ENCODE data around the gene NTF3.

The NTF3 gene

GRCh38 chr12:5485454-5485853 lies 53.5 kb downstream of the NTF3 start:
- in situ Hi-C loops (cut with HindIII; ENCODE audit: low sequenced_read_pairs) = no loop called here

GRCh38 chr12:5487076-5487475 lies 55.2 kb downstream of the NTF3 start:
- in situ Hi-C loops (cut with HindIII; ENCODE audit: low sequenced_read_pairs) = no loop called here

GRCh38 chr12:5487948-5488625 lies 56.2 kb downstream of the NTF3 start:
- in situ Hi-C loops (cut with HindIII; ENCODE audit: low sequenced_read_pairs) = no loop called here

- in situ Hi-C loops (cut with HindIII; ENCODE audit: low sequenced_read_pairs) = no loop called here
These were observed 56.7 kb downstream of the NTF3 start for GRCh38 chr12:5488626-5488955.

GRCh38 chr12:5489017-5489416 lies 57.1 kb downstream of the NTF3 start:
- in situ Hi-C loops (cut with HindIII; ENCODE audit: low sequenced_read_pairs) = no loop called here

- in situ Hi-C loops (cut with HindIII; ENCODE audit: low sequenced_read_pairs) = no loop called here
These were observed 58.0 kb downstream of the NTF3 start for GRCh38 chr12:5489760-5490406.

- in situ Hi-C loops (cut with HindIII; ENCODE audit: low sequenced_read_pairs) = no loop called here
These were observed 60.7 kb downstream of the NTF3 start for GRCh38 chr12:5492562-5492961.

- in situ Hi-C loops (cut with HindIII; ENCODE audit: low sequenced_read_pairs) = no loop called here
These were observed 61.1 kb downstream of the NTF3 start for GRCh38 chr12:5493018-5493417.

GRCh38 chr12:5494343-5494742 lies 62.4 kb downstream of the NTF3 start:
- in situ Hi-C loops (cut with HindIII; ENCODE audit: low sequenced_read_pairs) = no loop called here

GRCh38 chr12:5497329-5498053 lies 65.6 kb downstream of the NTF3 start:
- in situ Hi-C loops (cut with HindIII; ENCODE audit: low sequenced_read_pairs) = no loop called here

GRCh38 chr12:5498076-5498475 lies 66.2 kb downstream of the NTF3 start:
- in situ Hi-C loops (cut with HindIII; ENCODE audit: low sequenced_read_pairs) = no loop called here

GRCh38 chr12:5498806-5499205 lies 66.9 kb downstream of the NTF3 start:
- in situ Hi-C loops (cut with HindIII; ENCODE audit: low sequenced_read_pairs) = no loop called here

GRCh38 chr12:5499566-5500330 lies 67.8 kb downstream of the NTF3 start:
- in situ Hi-C loops (cut with HindIII; ENCODE audit: low sequenced_read_pairs) = no loop called here

GRCh38 chr12:5500331-5500659 lies 68.4 kb downstream of the NTF3 start:
- in situ Hi-C loops (cut with HindIII; ENCODE audit: low sequenced_read_pairs) = no loop called here

- in situ Hi-C loops (cut with HindIII; ENCODE audit: low sequenced_read_pairs) = no loop called here
These were observed 71.9 kb downstream of the NTF3 start for GRCh38 chr12:5503774-5504173.

- in situ Hi-C loops (cut with HindIII; ENCODE audit: low sequenced_read_pairs) = no loop called here
These were observed 73.2 kb downstream of the NTF3 start for GRCh38 chr12:5505116-5505515.

- in situ Hi-C loops (cut with HindIII; ENCODE audit: low sequenced_read_pairs) = no loop called here
These were observed 73.8 kb downstream of the NTF3 start for GRCh38 chr12:5505751-5506150.

- in situ Hi-C loops (cut with HindIII; ENCODE audit: low sequenced_read_pairs) = no loop called here
These were observed 74.4 kb downstream of the NTF3 start for GRCh38 chr12:5506295-5506694.

GRCh38 chr12:5506821-5507231 lies 74.9 kb downstream of the NTF3 start:
- in situ Hi-C loops (cut with HindIII; ENCODE audit: low sequenced_read_pairs) = no loop called here

- in situ Hi-C loops (cut with HindIII; ENCODE audit: low sequenced_read_pairs) = no loop called here
These were observed 75.6 kb downstream of the NTF3 start for GRCh38 chr12:5507401-5507935.

- in situ Hi-C loops (cut with HindIII; ENCODE audit: low sequenced_read_pairs) = no loop called here
These were observed 76.0 kb downstream of the NTF3 start for GRCh38 chr12:5507944-5508343.

All from endothelial cell of hepatic sinusoid (primary cell).